GM21576 (cell line): ENCODE data around the gene PITPNB.

Source experiments
- ATAC-seq: cut with Tn5 transposase; IDR thresholded peaks from one replicate; pipeline ENCODE4 v1.9.1; 2021; ENCODE audit warnings: mild to moderate bottlenecking, moderate library complexity; ENCODE audit not compliant: unreplicated experiment

Gene PITPNB

DNA sequence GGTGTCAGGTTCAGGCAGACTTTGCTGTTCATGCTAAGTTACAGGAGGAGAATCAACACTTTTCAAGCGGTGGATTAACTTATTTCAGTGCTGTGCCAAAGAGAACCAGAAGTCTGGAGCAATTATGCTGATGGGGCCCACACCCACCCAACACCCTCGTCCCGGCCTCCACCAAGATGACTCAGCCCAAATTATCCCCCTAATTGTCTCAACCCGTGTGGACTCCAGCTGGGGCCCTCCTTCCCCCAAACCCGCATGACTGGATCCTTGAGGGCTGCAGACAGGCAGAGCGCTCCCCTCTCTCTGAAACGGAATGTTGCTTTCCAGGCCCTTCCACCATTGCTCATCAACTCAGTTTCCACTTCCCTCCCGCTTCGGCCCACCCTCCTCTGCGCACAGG lies 82.9 kb downstream of the PITPNB start:
- ATAC-seq: no peak

DNA sequence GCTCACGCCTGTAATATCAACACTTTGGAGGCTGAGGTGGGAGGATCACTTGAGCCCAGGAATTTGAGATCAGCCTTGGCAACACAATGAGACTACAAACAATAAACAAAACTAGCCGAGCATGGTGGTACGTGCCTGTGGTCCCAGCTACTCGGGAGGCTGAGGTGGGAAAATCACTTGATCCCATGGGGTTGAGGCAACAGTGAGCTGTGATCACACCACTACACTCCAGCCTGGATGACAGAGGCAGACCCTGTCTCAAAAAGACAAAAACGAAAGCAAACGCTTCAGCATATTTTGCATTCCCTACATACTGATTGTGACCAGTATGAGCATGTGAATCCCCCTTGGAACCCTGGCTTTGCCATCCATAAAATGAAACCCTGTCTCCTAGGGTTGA lies 83.6 kb downstream of the PITPNB start:
- ATAC-seq: no peak

DNA sequence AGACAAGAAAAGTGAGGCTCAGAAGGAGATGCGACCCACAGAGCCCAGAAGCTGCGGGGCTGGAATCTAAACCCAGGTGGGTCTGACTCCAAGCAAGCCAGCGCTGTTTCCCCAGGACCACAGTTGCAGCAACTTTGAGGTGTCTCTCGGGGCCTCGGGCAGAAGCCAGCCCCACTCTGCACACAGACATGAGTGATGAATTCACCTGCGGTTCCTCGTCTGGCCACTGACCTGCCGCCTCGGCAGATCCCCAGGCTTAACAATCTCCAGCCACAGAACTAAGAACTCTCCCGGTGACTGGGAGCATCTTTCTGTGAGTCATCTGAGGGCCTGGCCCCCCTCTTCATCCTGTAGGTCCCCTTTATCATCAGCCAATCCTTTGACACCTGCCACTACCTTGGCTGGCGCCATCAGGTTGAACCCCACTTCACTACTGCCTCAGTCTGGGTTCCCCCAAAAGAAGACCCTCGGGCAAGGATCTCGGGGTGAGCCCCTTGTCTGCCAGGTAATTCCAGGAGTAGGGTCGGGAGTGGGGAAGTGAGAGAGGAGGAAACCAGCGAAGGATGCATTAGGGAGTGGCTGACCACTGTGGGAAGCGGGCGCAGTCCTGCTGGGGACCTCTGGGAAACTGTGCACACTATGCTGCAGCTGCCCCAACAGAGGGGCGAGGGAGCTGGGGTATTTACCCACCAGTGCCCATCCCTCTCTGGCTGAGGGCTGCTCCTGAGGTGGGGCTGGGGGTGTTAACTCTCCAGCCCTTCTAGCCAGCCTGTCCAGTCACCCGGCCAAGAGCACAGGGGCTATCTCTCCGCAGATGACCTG lies 84.5 kb downstream of the PITPNB start:
- no peak for ATAC-seq

DNA sequence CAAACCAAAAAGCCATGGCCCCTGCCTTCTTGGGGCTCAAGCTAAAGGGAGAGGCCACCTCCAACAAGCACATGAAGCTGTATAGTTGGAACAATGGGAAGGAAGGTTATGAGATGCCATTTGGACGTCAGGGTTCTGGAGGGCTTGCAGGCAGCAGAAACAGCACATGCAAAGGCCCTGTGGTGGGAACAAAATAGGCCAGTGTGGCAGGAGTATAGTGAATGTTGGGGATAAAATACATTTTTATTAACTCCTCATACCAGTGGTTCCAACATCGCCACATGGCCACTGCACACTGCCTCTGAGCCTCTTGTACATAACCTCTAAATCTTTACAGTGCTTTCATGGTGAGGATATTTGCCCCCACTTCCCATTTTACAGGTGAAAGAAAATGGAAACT lies 85.3 kb downstream of the PITPNB start:
- no peak for ATAC-seq

DNA sequence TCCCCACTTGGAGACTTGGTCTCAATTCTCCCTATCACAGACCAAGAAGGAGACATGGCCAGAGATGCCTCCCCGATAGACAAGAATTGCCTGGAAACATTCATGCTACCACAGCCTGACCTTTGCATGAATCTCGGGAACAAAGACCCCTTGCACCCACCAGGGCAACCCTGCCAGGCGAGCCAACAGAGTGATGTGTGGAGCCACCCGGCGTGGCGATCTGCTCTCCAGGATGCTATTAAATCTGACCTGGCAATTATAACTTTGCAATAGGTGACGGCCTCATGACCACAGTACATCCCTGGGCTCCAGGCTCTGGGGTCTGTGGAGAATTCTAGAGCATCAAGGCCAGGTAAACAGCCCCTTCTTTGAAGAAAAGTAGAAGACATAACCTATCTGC lies 86.5 kb downstream of the PITPNB start:
- ATAC-seq: no peak

DNA sequence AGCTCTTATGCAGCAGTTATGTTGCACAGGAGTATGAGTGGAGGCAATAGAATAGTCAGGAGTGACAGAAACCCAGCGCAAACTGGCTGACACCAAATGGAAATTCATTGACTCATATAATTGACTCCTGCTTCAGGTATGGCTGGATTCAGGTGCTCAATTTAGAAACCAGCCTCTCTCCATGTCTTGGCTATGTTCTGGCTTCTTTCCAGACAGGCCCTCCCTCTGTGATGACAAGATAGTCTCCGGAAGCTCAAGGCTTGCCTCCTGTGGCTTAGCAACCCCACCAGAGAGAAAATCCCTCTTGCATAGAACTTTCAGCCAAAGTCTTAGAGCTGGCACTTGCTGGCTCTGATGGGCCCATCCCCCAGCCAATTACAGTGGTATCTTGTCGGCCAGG lies 89.4 kb downstream of the PITPNB start:
- ATAC-seq: no peak

DNA sequence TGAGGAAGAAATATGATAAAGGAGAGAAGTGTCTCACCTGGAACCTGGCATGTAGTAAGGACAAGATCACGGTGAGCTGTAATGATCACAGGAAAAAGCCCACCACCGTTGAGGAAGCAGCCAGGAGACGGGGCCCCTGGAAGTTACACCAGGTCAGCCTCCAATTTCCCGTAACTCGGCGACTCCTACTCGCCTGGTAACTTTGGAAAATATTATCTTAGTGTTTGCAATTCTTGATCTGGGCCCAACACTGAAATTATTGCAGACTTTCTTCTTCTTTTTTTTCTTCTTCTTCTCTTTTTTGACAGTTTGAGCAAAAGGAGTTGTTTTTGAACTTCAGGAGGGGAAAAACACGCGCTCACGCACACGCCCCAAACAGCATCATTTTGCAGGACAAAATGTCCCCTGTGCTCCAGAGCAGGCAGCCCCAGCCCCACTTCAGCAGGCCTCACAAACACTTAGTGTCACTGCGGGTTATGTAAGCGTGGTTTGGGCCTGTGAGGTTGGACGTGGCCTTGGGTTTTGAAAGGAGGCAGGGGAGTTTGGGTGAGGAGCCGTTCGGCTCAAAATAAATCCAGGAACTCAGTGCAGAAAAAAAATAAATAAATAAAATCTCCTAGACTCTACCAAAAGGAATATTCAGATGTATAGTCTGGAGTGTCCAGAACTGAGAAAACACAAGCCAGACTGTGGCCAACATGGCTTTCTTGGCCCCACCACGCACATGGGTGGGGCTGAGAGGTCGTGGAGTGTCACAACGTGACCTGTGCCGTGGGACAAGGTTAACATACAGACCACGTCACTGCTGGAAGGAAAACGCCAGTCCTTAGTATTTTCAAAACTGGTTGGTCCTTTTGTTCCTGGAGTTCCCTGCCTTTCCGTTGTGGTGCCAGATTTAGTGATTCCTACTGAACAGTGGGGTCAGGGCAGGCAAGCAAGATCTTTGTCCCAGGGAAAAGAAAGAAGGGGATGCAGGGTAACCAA lies 91.2 kb downstream of the PITPNB start:
- ATAC-seq: no peak

DNA sequence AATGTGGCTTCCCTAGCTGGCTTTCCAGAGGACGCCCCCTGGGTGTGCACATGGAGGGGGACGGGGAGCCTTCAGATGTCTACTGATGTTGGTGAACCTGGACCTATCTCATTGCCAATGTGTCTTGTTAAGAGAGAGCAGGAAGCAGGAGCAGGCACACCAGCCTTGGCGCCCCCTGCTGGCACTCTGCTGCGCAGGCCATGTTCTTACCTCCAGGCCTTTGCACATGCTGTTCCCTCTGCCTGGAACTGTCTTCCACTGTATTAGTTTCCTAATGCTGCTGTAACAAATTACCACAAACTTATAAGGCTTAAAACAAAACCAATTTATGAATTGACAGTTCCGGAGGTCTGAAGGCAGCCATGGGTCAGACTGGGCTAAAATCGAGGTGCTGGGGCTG lies 93.9 kb downstream of the PITPNB start:
- no peak for ATAC-seq

DNA sequence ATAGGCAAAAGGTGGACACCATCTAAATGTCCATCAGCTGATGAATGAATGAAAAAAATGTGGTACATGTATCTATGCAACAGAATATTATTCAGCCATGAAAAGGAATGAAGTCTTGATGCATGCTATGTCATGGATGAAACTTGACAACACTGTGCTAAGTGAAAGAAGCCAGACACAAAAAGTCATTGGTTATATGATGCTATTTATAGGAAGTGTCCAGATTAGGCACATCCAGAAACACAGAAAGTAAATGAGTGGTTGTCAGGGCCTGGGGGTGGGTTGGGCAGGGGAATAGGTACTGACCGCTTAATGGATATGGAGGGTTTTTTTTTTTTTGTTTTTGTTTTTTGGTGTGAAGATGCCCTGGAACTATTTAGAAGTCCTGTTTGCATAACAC lies 95.8 kb downstream of the PITPNB start:
- no peak for ATAC-seq

DNA sequence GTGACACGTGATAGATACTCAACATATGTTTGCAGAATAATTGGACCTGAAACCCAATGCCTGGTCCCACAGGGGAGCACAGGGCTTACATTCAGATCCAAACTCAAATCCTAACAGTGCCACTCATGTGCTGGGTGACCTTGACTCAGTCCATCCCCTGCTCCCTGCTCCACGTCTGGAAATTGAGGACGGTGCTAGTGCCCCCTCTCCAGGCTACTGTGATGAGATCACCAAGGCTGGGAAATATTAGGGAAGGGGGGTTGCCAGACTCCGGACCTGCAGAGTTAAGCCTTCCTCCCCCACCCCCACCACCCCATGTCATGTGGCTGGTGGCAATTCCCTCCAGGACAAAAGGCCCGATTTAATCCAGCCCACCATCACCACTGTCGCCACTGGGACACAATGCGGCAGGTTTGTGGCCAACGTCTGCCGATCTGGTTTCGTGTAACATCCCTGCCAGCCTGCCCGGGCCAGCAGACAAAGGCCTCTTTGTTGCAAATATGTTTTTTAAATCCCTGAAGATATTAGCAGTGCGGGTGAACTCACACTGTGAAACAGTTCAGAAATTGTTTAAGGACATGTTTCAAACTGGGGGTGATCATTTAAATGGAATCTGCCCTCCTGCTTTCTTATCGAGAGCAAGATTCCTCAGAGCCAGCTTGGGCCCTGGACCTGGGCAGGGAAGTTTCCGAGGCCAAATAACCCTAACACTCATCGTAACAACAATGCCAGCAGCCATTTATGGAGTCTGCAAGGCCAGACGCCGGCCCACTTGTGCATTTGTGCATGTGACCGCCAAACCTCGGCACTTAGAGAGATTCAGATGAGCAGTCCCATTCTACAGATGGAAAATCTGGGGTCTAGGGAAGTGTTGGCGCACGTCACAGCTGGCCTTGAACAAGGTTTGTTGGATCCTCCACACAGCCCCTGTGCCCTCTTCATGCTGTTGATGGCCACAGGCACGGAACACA lies 97.9 kb downstream of the PITPNB start:
- no peak for ATAC-seq

DNA sequence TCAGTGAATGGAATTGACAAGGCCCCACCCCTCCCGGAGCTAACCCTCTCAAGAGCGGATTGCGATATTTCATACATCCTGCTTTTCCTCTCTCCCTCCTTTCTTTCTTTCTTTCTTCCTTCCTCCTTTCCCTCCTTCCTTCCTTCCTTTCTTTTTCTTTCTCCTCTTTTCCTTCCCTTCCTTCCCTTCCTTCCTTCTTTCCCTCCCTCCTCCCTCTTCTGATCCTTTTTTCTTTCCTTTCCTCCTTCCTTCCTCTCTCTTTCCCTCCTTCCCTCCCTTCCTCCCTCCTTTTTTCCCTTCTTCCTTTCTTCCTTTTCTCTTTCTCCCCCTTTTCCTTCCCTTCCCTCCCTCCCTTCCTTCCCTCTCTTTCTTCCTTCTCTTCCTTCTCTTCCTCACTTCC lies 102.5 kb downstream of the PITPNB start:
- ATAC-seq: no peak

DNA sequence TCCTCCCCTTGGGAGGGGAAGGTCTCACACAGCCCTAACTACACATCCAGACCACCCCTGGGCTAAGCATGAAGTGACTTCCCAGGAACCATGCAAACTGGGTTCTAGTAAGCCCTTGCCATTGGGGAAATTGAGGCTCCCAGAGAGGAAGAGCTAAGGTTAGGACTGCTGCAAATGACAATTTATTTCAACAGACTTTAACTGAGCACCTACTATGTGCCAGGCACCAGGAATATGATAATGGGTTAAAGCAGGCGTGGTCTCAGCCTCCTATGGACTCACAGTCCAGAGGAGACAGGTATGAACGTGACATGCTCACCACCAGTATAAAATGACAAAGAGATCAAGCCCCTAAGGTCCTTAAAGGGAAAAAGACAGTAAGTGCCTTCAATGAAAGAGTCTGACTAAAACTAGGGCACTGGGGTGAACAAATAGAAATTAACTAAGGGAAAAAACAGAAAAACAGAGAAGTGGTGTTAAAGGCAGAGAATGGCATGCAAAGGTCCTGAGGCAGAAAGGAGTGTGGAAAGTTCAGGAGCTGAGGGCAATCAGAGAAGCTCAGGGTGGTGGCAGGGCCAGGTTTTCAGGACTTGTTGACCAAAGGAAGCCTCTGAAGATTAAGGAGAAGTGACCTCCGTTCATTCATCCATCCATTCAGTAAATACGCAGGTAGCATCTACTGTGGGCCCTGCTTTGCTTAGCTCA lies 103.1 kb downstream of the PITPNB start:
- no peak for ATAC-seq

DNA sequence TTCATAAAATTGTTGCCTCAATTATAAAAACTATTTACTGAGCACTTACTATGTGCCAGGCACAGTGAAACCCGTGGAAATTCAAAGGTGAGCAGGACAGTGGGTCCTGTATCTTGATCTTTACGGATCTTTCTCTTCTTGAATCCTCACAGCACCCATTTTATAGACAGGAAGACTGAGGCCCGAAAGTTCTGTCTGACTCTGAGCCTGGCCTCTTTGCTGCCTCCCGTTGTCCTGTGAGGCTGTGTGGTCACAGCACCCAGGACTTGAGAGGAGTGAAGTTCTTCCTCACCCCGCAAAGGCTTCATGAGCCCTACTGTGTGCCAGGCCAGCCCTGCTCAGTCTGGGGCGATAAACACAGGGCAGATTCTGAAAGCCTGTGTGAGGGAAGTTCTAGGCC lies 104.1 kb downstream of the PITPNB start:
- ATAC-seq: no peak

DNA sequence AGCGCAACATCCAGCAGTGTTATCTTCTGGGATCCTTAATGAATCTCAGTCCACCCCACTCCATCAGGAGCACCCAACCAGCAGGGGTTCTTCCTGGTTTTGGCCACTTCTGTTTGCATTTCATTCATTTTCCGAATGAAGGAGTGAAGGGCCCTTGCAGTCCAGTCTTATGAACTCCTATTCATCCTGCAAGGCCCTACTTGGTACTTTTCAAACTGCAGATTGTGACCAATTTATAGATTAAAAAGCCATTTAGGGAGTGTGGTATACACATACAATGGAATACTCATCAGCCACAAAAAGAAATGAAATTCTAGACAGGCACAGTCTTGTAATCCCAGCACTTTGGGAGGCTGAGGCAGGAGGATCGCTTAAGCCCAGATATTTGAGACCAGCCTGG lies 107.3 kb downstream of the PITPNB start:
- ATAC-seq: no peak

DNA sequence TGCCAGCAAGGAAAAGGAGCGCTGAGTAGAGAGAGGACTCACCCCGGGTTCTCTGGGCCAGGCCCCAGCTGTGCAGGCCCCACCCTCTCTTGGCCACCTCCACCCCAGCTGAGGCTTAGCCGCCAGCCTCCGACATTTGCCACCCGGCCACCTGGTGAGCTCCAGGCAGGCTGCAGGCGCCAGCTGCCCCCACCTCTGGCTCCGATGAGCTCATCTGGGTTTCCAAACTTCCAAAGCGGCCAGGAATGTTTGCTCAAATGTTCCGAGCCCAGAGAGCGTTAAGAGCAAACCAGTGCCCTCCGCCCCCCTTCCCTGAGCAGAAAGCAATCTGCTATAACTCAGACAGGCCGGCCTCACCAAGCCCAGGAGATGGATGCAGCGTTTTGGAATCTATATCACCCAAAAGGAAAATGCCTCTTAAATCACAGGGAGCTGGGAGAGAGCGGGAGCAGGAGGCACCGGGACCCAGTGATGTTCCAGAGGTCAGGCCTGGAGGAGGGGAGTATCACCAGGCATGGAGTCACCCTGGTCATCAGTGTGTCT lies 108.4 kb downstream of the PITPNB start:
- ATAC-seq: no peak

DNA sequence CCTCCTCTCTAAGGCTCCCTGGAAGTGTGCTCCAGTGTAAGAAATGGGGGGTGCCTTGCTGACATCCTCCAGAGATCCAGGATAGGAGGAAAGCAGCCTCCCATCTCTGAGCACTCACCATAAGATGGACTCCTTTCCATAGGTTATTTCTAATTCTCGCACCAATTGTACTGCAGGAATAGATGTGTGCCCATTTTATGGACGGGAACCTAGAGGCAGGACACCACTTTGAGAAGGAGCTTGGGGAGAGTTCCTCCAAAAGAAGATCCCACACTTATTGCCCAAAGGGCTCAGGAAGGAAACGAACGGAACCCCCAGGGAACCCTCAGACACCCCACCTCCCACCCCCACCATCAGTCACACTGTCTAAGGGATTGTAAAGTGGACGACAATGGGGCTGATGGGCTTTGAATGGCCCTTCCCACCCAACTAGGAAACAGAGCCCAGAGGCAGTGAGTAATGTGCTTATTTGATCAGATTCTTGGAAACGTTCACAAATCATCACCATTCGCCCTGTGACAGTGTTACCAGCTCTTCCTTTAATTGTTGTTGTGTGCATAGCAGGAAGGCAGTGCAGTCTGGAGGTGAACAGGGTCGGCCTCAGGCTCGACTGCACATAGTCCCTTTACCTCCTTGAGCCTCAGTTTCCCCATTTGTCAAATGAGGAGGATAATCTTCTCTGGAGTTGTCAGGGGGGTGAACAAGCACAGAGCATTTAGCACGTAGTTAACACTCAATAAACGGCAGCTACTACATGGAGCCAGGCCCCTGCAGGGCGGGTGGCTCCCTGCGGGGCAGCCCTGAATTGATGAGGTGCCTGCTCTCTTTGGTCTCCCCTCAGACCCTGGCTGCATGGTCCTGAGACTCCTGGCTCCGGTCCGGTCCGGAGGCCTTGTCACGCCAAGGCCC lies 109.1 kb downstream of the PITPNB start:
- no peak for ATAC-seq

DNA sequence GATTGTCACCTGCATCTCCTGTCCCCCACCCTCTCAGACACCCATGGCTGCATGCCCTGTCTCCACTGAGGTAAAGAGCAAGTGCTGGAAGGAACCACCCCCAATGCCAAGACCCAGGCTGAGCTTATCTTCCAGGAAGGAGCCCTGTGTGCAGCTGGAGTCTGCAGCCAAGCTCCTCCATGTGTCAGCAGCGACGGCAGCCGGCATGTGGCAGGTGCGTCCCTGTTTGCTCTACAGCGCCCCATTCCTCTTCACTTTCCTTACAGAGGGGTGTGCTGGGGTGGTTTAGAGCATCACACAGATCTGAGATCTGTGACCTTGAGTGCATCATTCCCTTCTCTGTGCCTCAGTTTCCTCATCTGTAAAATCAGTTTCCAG lies 109.8 kb downstream of the PITPNB start:
- ATAC-seq: no peak

DNA sequence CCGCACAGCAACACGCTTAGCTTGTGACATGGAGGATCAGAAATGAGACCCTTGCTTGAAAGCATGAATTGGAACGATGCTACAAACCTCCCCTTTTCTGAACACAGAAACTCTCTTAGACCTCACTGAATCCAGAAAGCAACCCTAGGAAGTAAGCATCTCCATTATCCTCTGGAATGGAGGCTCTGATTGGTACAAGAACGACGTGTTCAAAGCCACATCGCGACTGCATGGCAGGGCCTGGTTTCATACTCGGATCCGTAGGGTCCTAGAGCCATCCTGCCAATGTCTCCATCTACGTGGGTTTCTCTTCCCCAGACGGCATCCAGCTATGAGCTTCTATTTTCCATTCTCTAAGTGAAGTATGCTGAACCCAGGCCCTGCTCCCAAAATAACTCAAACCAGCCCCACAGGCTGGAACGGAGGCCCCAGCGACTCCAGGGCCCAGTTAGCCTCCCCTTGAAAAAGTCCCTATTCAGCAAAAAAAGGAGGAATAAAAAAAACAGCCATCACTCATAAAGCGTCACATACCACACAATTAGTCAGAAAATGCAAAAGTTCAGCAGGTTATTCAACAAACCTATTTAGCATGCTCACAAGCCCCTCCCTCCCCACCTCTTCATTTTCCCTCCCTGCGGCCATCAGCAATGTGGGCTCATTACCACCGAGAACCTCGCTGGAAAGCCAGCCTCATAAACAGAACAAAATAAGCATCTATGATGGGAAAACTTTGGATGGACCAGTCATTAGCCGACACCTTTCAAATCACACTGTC lies 110.4 kb downstream of the PITPNB start:
- ATAC-seq: no peak
